ENCODE results near the gene TRIM33.

DNA sequence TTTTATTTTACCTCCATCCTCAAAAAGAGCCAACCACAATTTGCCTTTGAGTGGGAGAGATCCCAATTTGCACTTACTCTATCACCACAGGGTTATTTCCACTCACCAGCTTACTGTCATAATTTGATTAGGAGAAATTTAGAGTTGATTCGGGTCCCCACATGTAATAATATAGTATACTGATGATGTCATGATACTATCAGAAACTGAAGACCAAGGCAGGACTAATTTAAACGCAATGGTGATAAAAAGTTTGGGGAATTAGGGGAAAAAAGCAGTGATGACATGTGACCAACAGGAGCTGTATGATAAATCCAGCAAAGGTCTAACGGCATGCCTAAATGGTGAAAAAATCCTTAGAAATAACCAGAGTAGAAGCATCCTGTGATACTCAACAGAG lies 54.4 kb downstream of the TRIM33 start:
- TF ChIP-seq, protein P1, sequence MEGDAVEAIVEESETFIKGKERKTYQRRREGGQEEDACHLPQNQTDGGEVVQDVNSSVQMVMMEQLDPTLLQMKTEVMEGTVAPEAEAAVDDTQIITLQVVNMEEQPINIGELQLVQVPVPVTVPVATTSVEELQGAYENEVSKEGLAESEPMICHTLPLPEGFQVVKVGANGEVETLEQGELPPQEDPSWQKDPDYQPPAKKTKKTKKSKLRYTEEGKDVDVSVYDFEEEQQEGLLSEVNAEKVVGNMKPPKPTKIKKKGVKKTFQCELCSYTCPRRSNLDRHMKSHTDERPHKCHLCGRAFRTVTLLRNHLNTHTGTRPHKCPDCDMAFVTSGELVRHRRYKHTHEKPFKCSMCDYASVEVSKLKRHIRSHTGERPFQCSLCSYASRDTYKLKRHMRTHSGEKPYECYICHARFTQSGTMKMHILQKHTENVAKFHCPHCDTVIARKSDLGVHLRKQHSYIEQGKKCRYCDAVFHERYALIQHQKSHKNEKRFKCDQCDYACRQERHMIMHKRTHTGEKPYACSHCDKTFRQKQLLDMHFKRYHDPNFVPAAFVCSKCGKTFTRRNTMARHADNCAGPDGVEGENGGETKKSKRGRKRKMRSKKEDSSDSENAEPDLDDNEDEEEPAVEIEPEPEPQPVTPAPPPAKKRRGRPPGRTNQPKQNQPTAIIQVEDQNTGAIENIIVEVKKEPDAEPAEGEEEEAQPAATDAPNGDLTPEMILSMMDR (conservative IDR thresholded peaks at IDR 0.05), result no peak
- TF ChIP-seq ZFX (IDR thresholded peaks at IDR 0.05), result no peak
